Neural cell (in vitro differentiated cells): Measurements from ENCODE around the gene CTXND1.

Experiments
- CTCF ChIP-seq: fragments of 450-650 bp; IDR thresholded peaks from 2 replicates; pipeline ENCODE4 v1.5.1; 2014; ENCODE audit warnings: antibody characterized with exemption, mild to moderate bottlenecking, moderate library complexity; ENCODE audit not compliant: poor library complexity, severe bottlenecking
- EZH2 ChIP-seq: fragments of 200-600, 300-800 bp; shearing (Covaris generic), sonication (generic); IDR thresholded peaks from 2 replicates; pipeline ENCODE4 v1.6.1; 2014; ENCODE audit warnings: antibody characterized with exemption, low read length, borderline replicate concordance, mild to moderate bottlenecking; ENCODE audit not compliant: insufficient read depth, poor library complexity, severe bottlenecking
- POLR2AphosphoS5 ChIP-seq: IDR thresholded peaks from 2 replicates; pipeline ENCODE4 v1.6.1; 2012
- RAD21 ChIP-seq: fragments of 450-650 bp; conservative IDR thresholded peaks from 2 replicates; pipeline ENCODE4 v1.6.1; 2014; ENCODE audit warnings: antibody characterized with exemption, mild to moderate bottlenecking, moderate library complexity
- REST ChIP-seq: IDR thresholded peaks from 2 replicates; pipeline ENCODE4 v1.6.1; 2012; ENCODE audit warnings: borderline replicate concordance
- SMC3 ChIP-seq: fragments of 450-650 bp; conservative IDR thresholded peaks from 2 replicates; pipeline ENCODE4 v1.6.1; 2014; ENCODE audit warnings: antibody characterized with exemption, mild to moderate bottlenecking, moderate library complexity; ENCODE audit not compliant: poor library complexity
- TAF1 ChIP-seq: IDR thresholded peaks from 2 replicates; pipeline ENCODE4 v1.6.1; 2012; ENCODE audit warnings: low read depth

GRCh38 chr15:80202016-80202315 is 50.0 kb downstream of the CTXND1 start:
- no peak for TF ChIP-seq CTCF
- no peak for TF ChIP-seq RAD21
- TF ChIP-seq EZH2 = no peak
- TF ChIP-seq SMC3 = no peak
- no peak for TF ChIP-seq TAF1
- TF ChIP-seq REST = no peak
- TF ChIP-seq POLR2AphosphoS5 = no peak
